K562 (cell line): ENCODE measurements around the gene CNFN. TPM values are rescaled to one million over a fixed set of nuclear protein-coding genes. Genes with fewer than 3 reads are reported as not detected.

Experiments
- CBFA2T2 ChIP-seq: fragments of 450-650 bp; conservative IDR thresholded peaks from 2 replicates; pipeline ENCODE4 v1.6.1; 2017; ENCODE audit warnings: mild to moderate bottlenecking
- HDAC2 ChIP-seq: fragments of 450-650 bp; IDR thresholded peaks from 2 replicates; pipeline ENCODE4 v1.6.1; 2016; ENCODE audit warnings: mild to moderate bottlenecking
- KDM2B ChIP-seq: fragments of 250-450 bp; sonication (Bioruptor Pico); IDR thresholded peaks from 2 replicates; pipeline ENCODE4 v1.8.0; 2021; ENCODE audit warnings: mild to moderate bottlenecking, moderate library complexity
- PML ChIP-seq: IDR thresholded peaks from 2 replicates; pipeline ENCODE4 v1.6.1; 2012; ENCODE audit warnings: low read length, inconsistent platforms
- TAF7 ChIP-seq: fragments of 450-650 bp; IDR thresholded peaks from 2 replicates; pipeline ENCODE4 v1.6.1; 2016; ENCODE audit warnings: missing genetic modification characterization, missing compliant biosample characterization
- ZBTB1 ChIP-seq: sonication (generic); formaldehyde crosslinking; IDR thresholded peaks from 2 replicates; pipeline ENCODE4 v1.8.1; 2023; ENCODE audit warnings: missing genetic modification reagents, low read depth, mild to moderate bottlenecking, borderline replicate concordance
- ZNF41 ChIP-seq: fragments of 250-450 bp; sonication (Bioruptor Pico); conservative IDR thresholded peaks from 2 replicates; pipeline ENCODE4 v1.4.0; 2020; ENCODE audit warnings: mild to moderate bottlenecking
- polyA plus RNA-seq, 8 experiments: library from polyadenylated mRNA; depleted of rRNA in 4 of 8; stranded (reverse) in 5 of 8; unstranded in 3 of 8; fragments of >200 nt; fragmentation: Nextera tagmentation in 2 of 8; fragmentation: Illumina TruSeq in 1 of 8; extraction: Ambion mirVana in 2 of 8; extraction: Trizol in 1 of 8; gene quantifications; 2 replicates each; pipeline versions ENCODE4 v1.2.1 to v1.2.3, GENCODE V29; 2011 to 2014; ENCODE audit warnings: inconsistent platforms in 1 of 8, missing spikeins in 1 of 8
- total RNA-seq, 7 experiments: library from RNA; depleted of rRNA in 6 of 7; stranded (reverse); fragments of >200 nt in 6 of 7; fragmentation: Illumina TruSeq in 2 of 7; extraction: Trizol in 2 of 7; gene quantifications; 2 replicates each; pipeline versions ENCODE4 v1.2.1 to v1.2.3, GENCODE V29; 2011 to 2021; ENCODE audit warnings: low replicate concordance in 1 of 7
- TF ChIP-seq, protein P1 (sequence below), 2 experiments: fragments of 450-650 bp in 1 of 2; sonication (generic) in 1 of 2; formaldehyde crosslinking in 1 of 2; IDR thresholded peaks; 2 replicates each; pipeline versions ENCODE4 v1.7.1 to v1.9.0; 2016 to 2022; ENCODE audit warnings: inconsistent platforms in 1 of 2, mild to moderate bottlenecking in 1 of 2, missing genetic modification reagents in 1 of 2
- TF ChIP-seq, protein P2 (sequence below), 2 experiments: fragments of 450-650 bp; IDR thresholded peaks; 2 replicates each; pipeline ENCODE4 v1.6.1; 2016

The CNFN gene
- total and polyA plus RNA-seq, 9 of the 15 experiments (the other 6 are each of a cell fraction or from before 2014, with no cell fraction given): 0.18 to 0.52 (median 0.27) TPM; not detected in 5

DNA sequence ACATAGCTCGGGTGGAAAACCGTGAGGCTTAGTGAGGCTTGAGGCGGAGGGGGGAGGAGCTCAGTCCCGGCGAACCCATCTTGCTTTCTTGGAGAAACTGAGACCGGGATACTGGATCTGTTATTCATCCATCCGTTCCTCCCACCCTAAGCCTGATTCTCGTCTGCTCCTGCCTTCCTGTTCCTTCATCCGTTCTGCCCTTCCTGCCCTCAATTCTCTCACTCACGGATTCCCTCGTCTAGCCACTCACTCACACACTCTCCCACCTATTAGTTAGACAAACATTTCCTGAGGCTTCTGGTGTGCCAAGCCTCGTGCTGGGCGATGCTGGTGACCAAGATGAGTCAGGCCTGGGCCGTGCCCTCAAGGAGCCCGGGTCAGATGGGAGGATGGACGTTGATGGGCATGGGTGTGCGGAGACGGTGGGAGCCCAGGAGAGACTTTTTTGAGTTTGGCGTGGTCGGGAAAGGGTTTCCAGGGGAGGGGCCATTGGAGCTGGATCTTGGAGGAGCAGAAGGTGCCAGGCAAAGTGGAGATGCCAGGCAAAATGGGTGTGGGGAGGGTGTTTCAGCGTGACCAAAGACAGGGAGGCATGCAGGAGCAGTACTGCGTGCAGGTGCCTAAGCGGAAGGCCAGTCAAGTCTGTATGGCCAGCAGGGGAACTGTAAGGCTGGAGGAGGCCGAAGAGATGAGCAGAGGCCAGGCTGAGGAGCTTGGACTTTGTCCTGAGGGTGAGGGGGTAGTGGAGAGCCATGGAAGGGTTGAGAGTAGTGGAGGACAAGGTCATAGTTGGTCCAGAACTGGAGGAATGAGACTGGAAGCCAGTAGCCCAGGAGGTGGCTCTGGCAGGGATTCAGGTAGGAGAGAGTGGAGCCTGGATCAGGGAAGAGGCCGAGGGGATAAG is 7.4 kb upstream of the CNFN start (continued):
- TF ChIP-seq, protein P1, sequence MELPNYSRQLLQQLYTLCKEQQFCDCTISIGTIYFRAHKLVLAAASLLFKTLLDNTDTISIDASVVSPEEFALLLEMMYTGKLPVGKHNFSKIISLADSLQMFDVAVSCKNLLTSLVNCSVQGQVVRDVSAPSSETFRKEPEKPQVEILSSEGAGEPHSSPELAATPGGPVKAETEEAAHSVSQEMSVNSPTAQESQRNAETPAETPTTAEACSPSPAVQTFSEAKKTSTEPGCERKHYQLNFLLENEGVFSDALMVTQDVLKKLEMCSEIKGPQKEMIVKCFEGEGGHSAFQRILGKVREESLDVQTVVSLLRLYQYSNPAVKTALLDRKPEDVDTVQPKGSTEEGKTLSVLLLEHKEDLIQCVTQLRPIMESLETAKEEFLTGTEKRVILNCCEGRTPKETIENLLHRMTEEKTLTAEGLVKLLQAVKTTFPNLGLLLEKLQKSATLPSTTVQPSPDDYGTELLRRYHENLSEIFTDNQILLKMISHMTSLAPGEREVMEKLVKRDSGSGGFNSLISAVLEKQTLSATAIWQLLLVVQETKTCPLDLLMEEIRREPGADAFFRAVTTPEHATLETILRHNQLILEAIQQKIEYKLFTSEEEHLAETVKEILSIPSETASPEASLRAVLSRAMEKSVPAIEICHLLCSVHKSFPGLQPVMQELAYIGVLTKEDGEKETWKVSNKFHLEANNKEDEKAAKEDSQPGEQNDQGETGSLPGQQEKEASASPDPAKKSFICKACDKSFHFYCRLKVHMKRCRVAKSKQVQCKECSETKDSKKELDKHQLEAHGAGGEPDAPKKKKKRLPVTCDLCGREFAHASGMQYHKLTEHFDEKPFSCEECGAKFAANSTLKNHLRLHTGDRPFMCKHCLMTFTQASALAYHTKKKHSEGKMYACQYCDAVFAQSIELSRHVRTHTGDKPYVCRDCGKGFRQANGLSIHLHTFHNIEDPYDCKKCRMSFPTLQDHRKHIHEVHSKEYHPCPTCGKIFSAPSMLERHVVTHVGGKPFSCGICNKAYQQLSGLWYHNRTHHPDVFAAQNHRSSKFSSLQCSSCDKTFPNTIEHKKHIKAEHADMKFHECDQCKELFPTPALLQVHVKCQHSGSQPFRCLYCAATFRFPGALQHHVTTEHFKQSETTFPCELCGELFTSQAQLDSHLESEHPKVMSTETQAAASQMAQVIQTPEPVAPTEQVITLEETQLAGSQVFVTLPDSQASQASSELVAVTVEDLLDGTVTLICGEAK (IDR thresholded peaks at IDR 0.05): peak; percentile 43; the same call in 1 of the 2 replicates
- TF ChIP-seq, protein P1 (CRISPR knock-in tag; IDR thresholded peaks at IDR 0.05): no peak
- TF ChIP-seq ZNF41 (CRISPR knock-in tag): no peak
- TF ChIP-seq PML: no peak
- TF ChIP-seq HDAC2: no peak
- 0 out of 2 replicates have a peak, but pooled peaks have one; percentile 25 for TF ChIP-seq TAF7
- peak; percentile 91; the same call in 1 of the 2 replicates for TF ChIP-seq KDM2B (CRISPR knock-in tag)
- no peak for TF ChIP-seq CBFA2T2
- no peak for TF ChIP-seq ZBTB1
- TF ChIP-seq, protein P2, sequence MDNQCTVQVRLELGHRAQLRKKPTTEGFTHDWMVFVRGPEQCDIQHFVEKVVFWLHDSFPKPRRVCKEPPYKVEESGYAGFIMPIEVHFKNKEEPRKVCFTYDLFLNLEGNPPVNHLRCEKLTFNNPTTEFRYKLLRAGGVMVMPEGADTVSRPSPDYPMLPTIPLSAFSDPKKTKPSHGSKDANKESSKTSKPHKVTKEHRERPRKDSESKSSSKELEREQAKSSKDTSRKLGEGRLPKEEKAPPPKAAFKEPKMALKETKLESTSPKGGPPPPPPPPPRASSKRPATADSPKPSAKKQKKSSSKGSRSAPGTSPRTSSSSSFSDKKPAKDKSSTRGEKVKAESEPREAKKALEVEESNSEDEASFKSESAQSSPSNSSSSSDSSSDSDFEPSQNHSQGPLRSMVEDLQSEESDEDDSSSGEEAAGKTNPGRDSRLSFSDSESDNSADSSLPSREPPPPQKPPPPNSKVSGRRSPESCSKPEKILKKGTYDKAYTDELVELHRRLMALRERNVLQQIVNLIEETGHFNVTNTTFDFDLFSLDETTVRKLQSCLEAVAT (IDR thresholded peaks at IDR 0.05): no peak
